ENCODE measurements around the gene PHPT1.

DNA sequence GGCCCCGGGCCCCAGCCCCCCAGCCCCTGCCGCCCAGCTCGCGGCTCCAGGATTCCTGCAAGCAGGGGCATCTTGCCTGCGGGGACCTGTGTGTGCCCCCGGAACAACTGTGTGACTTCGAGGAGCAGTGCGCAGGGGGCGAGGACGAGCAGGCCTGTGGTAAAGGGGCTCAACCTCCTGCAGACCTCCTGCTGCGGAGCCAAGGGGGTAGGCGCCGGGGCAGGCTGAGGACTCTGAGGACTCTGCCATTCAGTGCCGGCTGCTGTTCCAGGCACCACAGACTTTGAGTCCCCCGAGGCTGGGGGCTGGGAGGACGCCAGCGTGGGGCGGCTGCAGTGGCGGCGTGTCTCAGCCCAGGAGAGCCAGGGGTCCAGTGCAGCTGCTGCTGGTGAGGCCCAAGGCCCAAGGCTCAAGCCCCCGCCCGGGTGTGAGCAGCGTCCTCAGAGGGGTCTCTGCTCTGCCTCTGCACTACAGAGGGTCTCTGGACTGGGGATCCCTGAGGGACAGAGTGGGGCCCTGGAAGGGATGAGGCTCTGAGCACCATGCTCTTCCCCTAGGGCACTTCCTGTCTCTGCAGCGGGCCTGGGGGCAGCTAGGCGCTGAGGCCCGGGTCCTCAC is 6.4 kb downstream of the PHPT1 start:
- TF ChIP-seq, protein P1, sequence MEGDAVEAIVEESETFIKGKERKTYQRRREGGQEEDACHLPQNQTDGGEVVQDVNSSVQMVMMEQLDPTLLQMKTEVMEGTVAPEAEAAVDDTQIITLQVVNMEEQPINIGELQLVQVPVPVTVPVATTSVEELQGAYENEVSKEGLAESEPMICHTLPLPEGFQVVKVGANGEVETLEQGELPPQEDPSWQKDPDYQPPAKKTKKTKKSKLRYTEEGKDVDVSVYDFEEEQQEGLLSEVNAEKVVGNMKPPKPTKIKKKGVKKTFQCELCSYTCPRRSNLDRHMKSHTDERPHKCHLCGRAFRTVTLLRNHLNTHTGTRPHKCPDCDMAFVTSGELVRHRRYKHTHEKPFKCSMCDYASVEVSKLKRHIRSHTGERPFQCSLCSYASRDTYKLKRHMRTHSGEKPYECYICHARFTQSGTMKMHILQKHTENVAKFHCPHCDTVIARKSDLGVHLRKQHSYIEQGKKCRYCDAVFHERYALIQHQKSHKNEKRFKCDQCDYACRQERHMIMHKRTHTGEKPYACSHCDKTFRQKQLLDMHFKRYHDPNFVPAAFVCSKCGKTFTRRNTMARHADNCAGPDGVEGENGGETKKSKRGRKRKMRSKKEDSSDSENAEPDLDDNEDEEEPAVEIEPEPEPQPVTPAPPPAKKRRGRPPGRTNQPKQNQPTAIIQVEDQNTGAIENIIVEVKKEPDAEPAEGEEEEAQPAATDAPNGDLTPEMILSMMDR (IDR thresholded peaks at IDR 0.05) = no peak
- TF ChIP-seq POLR2A (IDR thresholded peaks at IDR 0.05; ENCODE audit: low read depth) (no peak), POLR2AphosphoS5 (IDR thresholded peaks at IDR 0.05) (no peak)
